Common myeloid progenitor, CD34-positive (primary cell): ENCODE results near the gene SRCIN1.
A peak's percentile ranks its signal among the peaks of the same experiment; 100 is the strongest.

Source experiments
- CTCF ChIA-PET: fragments of 350-600 bp; sonication (Branson Sonifier 250); formaldehyde crosslinking; loops from one replicate; lab custom pipeline; 2021; ENCODE audit warnings: antibody characterized with exemption; lab: Charles Lee
- POLR2A ChIA-PET: fragments of 350-600 bp; sonication (Branson Sonifier 250); formaldehyde crosslinking; loops from one replicate; lab custom pipeline; 2021; ENCODE audit warnings: antibody characterized with exemption; lab: Charles Lee
- DNase-seq, 3 donors: peaks; one replicate each; pipeline versions ENCODE4 v3.0.0 to v3.0.0-alpha.2; 2013
- H3K27ac ChIP-seq, 2 experiments: 1 replicate in 1 of 2; 2 replicates in 1 of 2; pipeline ENCODE4 v1.7.0; 2013; ENCODE audit warnings: inconsistent platforms in 2 of 2, low read length in 2 of 2, mild to moderate bottlenecking in 2 of 2, low read depth in 1 of 2, moderate library complexity in 1 of 2; ENCODE audit not compliant: severe bottlenecking in 2 of 2, insufficient read depth in 1 of 2, poor library complexity in 1 of 2
- H3K27me3 ChIP-seq, 5 experiments: replicated peaks in 2 of 5; 1 replicate in 3 of 5; 2 replicates in 2 of 5; pipeline versions ENCODE4 v1.6.1 to v1.7.0; 2013; ENCODE audit warnings: low read length in 4 of 5, mild to moderate bottlenecking in 2 of 5, moderate library complexity in 2 of 5, inconsistent platforms in 1 of 5; ENCODE audit not compliant: insufficient read depth in 5 of 5, control insufficient read depth in 4 of 5
- H3K36me3 ChIP-seq, 4 experiments: 1 replicate in 2 of 4; 2 replicates in 2 of 4; pipeline versions ENCODE4 v1.6.1 to v1.7.0; 2013; ENCODE audit warnings: low read length in 3 of 4, control low read depth in 1 of 4, mild to moderate bottlenecking in 1 of 4; ENCODE audit not compliant: control insufficient read depth in 4 of 4, insufficient read depth in 4 of 4
- H3K4me1 ChIP-seq, 4 experiments: 1 replicate in 3 of 4; 2 replicates in 1 of 4; pipeline versions ENCODE4 v1.6.1 to v1.7.1; 2013; ENCODE audit warnings: low read length in 3 of 4, mild to moderate bottlenecking in 3 of 4, control low read depth in 1 of 4, inconsistent platforms in 1 of 4, moderate library complexity in 1 of 4; ENCODE audit not compliant: control insufficient read depth in 4 of 4, insufficient read depth in 4 of 4; ENCODE audit errors: control extremely low read depth in 1 of 4
- H3K4me3 ChIP-seq, 7 experiments: 1 replicate in 4 of 7; 2 replicates in 3 of 7; pipeline versions ENCODE4 v1.5.1 to v1.7.0; 2013; ENCODE audit warnings: mild to moderate bottlenecking in 7 of 7, low read length in 6 of 7, moderate library complexity in 6 of 7, inconsistent platforms in 2 of 7, low read depth in 2 of 7, control low read depth in 1 of 7; ENCODE audit not compliant: insufficient read depth in 4 of 7, control insufficient read depth in 1 of 7; ENCODE audit errors: extremely low read depth in 1 of 7
- H3K9me3 ChIP-seq, 5 experiments: 1 replicate in 4 of 5; 2 replicates in 1 of 5; pipeline versions ENCODE4 v1.6.1 to v1.7.1; 2013; ENCODE audit warnings: low read length in 4 of 5, mild to moderate bottlenecking in 2 of 5, inconsistent platforms in 1 of 5, low read depth in 1 of 5, moderate library complexity in 1 of 5; ENCODE audit not compliant: control insufficient read depth in 4 of 5, insufficient read depth in 2 of 5; ENCODE audit errors: control extremely low read depth in 1 of 5
- WGBS: methylation state at CpG from one replicate; pipeline ENCODE4 v1.1.5; 2013; ENCODE audit not compliant: insufficient coverage; 5-methylcytosine and 5-hydroxymethylcytosine counted together

The SRCIN1 gene

GRCh38 chr17:38559880-38560230 lies 45.9 kb downstream of the SRCIN1 start:
- Histone ChIP-seq H3K27me3 (peaks cover 0 to 60% (median 50%) of the 10 kb centered on the region in 5 experiments), H3K4me1 (peaks cover 4 to 57% (median 38%) of the 10 kb centered on the region in 4 experiments), H3K36me3 (no peaks in the 10 kb centered on the region), H3K27ac (no peak overlapping the region), H3K4me3 (peak overlapping the region in 5 of 7 experiments; percentile 19 to 68 (median 56)), H3K9me3 (peaks cover 0 to 5% (median 0%) of the 10 kb centered on the region in 5 experiments)
- no peak for DNase-seq
- ChIA-PET CTCF (interaction anchor here (1.1 to 6.4 kb wide), 15 partner anchors 12 to 151 kb away, joined by 3 to 62 read pairs (median 4); no protein-coding TSS in a partner anchor), POLR2A (interaction anchor here (0.6 kb wide), 1 partner anchor 1374 kb away, joined by 3 read pairs; no protein-coding TSS in a partner anchor)
- 23% methylated on average over 4 of the region's 6 CpGs for WGBS

DNA sequence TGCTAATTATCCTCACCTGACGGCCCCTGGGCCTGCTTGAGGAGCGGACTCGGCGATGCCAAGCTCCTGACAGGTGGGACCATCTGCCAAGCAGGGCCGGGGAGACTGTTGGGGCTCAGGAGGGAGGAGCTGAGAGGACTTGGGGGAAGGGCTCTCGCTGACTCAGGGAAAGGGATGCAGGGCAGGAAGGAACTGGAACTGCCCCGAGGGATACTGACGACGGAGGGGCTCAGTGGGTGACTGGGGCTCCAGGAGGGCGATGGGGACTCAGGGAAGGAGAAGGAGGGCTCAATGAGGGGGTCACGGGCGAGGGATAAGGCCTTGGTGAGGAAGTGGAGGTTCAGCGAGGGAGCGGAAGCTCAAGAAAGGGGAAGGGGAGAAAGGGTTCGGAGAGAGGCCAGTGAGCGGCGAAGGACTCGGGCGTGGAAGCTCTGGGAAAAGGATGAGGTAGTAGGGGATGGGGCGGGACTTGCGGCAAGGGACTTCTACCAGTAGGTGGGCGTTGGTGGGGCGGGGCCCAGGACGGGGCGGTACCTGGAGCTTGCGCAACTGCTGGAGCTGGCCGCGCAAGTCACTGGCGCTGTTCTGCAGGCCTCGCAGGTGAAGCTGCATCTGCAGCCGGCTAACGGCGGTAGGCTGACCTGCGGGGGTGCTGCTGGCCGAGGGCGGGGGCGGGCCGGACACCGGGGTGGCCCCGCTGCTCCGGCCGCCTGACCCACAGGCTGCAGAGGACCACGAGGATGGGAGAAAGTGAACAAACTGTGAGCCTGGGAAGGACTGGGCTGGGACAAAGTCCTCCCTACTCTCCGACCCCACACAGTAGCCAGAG lies 46.5 kb downstream of the SRCIN1 start:
- peak; percentile 81 to 89 (median 87) for DNase-seq
- peaks cover 4 to 63% (median 43%) of the 10 kb centered on the region in 4 experiments for H3K4me1 ChIP-seq

GRCh38 chr17:38558728-38559050 lies 47.1 kb downstream of the SRCIN1 start:
- CTCF ChIA-PET: interaction anchor here (0.8 to 6.4 kb wide), 24 partner anchors 9 to 172 kb away, joined by 3 to 62 read pairs (median 4); no protein-coding TSS in a partner anchor
- no peaks in the 10 kb centered on the region for H3K36me3 ChIP-seq
- H3K4me3 ChIP-seq: peak overlapping the region in 5 of 7 experiments; percentile 50 to 68 (median 56)
- no peak for DNase-seq
- peaks cover 4 to 65% (median 45%) of the 10 kb centered on the region in 4 experiments for H3K4me1 ChIP-seq
- POLR2A ChIA-PET: interaction anchor here (1.1 kb wide), 1 partner anchor 9 kb away, joined by 3 read pairs; no protein-coding TSS in a partner anchor
- H3K27me3 ChIP-seq: peaks cover 0 to 49% (median 44%) of the 10 kb centered on the region in 5 experiments
- 1% methylated on average over 10 of the region's 10 CpGs for WGBS
- H3K9me3 ChIP-seq: peaks cover 0 to 5% (median 0%) of the 10 kb centered on the region in 5 experiments
- no peak overlapping the region for H3K27ac ChIP-seq

More for the DNA sequence above, 46.5 kb downstream of the SRCIN1 start:
- Histone ChIP-seq H3K27ac (no peak overlapping the region), H3K9me3 (peaks cover 0 to 5% (median 0%) of the 10 kb centered on the region in 5 experiments), H3K4me3 (peak overlapping the region in 6 of 7 experiments; percentile 21 to 68 (median 53)), H3K36me3 (no peaks in the 10 kb centered on the region), H3K27me3 (peaks cover 0 to 55% (median 49%) of the 10 kb centered on the region in 5 experiments)
- ChIA-PET CTCF (interaction anchor here (0.8 to 6.4 kb wide), 22 partner anchors 10 to 172 kb away, joined by 3 to 62 read pairs (median 4); no protein-coding TSS in a partner anchor), POLR2A (interaction anchor here (0.6 to 1.1 kb wide), 2 partner anchors 10 to 1373 kb away, joined by 3 read pairs; no protein-coding TSS in a partner anchor)
- 2% methylated on average over 37 of the region's 44 CpGs for WGBS

GRCh38 chr17:38557836-38558727 lies 47.7 kb downstream of the SRCIN1 start:
- H3K9me3 ChIP-seq: peaks cover 0 to 5% (median 0%) of the 10 kb centered on the region in 5 experiments
- H3K36me3 ChIP-seq: no peaks in the 10 kb centered on the region
- H3K27me3 ChIP-seq: peaks cover 0 to 48% (median 38%) of the 10 kb centered on the region in 5 experiments
- no peak overlapping the region for H3K27ac ChIP-seq
- DNase-seq: peak; percentile 88 to 93 (median 92)
- POLR2A ChIA-PET: interaction anchor here (1.1 kb wide), 1 partner anchor 9 kb away, joined by 3 read pairs; no protein-coding TSS in a partner anchor
- peaks cover 4 to 61% (median 43%) of the 10 kb centered on the region in 4 experiments for H3K4me1 ChIP-seq
- CTCF ChIA-PET: interaction anchor here (0.6 to 6.4 kb wide), 22 partner anchors 8 to 173 kb away, joined by 3 to 62 read pairs (median 4); no protein-coding TSS in a partner anchor
- H3K4me3 ChIP-seq: peak overlapping the region in 6 of 7 experiments; percentile 45 to 68 (median 53)
- WGBS: 6% methylated on average over 45 of the region's 52 CpGs

DNA sequence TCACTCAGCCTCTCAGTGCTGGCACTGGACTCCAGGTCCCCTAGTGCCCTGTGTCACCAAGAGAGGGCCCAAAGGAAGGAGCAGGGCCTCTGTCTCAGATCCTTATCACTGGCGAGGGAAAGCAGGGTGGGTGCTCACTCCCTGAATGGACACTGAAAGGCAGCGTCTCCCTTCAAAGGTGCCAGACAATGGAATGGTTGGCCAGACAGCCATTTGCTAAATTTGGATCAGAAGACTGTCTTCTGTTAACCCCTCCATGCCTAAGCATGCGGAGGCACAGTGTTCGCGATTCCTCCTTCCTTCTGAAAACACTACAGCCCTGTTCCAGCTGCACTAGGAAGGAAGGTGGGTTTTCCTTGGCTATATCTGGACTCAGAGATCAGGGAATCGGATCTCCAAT lies 48.4 kb downstream of the SRCIN1 start:
- POLR2A ChIA-PET: no interaction called here
- WGBS: 89% methylated on average over 6 of the region's 6 CpGs
- no peaks in the 10 kb centered on the region for H3K36me3 ChIP-seq
- CTCF ChIA-PET: interaction anchor here (0.6 to 6.4 kb wide), 16 partner anchors 8 to 153 kb away, joined by 3 to 62 read pairs (median 6); no protein-coding TSS in a partner anchor
- H3K27me3 ChIP-seq: peaks cover 0 to 41% (median 31%) of the 10 kb centered on the region in 5 experiments
- H3K27ac ChIP-seq: no peak overlapping the region
- H3K9me3 ChIP-seq: peaks cover 0 to 3% (median 0%) of the 10 kb centered on the region in 5 experiments
- peaks cover 4 to 61% (median 42%) of the 10 kb centered on the region in 4 experiments for H3K4me1 ChIP-seq
- H3K4me3 ChIP-seq: no peak overlapping the region
- DNase-seq: no peak

- H3K9me3 ChIP-seq: no peaks in the 10 kb centered on the region
- ChIA-PET POLR2A (no interaction called here), CTCF (interaction anchor here (0.8 to 6.4 kb wide), 15 partner anchors 9 to 112 kb away, joined by 3 to 50 read pairs (median 4); no protein-coding TSS in a partner anchor)
- H3K4me3 ChIP-seq: no peak overlapping the region
- H3K27me3 ChIP-seq: peaks cover 0 to 33% (median 19%) of the 10 kb centered on the region in 5 experiments
- H3K4me1 ChIP-seq: peaks cover 4 to 57% (median 42%) of the 10 kb centered on the region in 4 experiments
- 62% methylated on average over 6 of the region's 6 CpGs for WGBS
- H3K27ac ChIP-seq: no peak overlapping the region
- peak in 2 of 3 donors; percentile 70 to 71 for DNase-seq
- H3K36me3 ChIP-seq: no peaks in the 10 kb centered on the region
These were observed 49.5 kb downstream of the SRCIN1 start for GRCh38 chr17:38556239-38556638.
